HL-60 (cell line): ENCODE measurements around the gene PLCB1.

Experiments used
- CTCF ChIP-seq: IDR thresholded peaks from one replicate; pipeline ENCODE4 v1.5.1; 2011; ENCODE audit warnings: low read length, control low read depth, inconsistent platforms; ENCODE audit not compliant: insufficient read depth
- GABPA ChIP-seq: IDR thresholded peaks from 2 replicates; pipeline ENCODE4 v1.6.1; 2012; ENCODE audit warnings: low read depth
- POLR2AphosphoS5 ChIP-seq: IDR thresholded peaks from 2 replicates; pipeline ENCODE4 v1.6.1; 2012; ENCODE audit warnings: low read depth

DNA sequence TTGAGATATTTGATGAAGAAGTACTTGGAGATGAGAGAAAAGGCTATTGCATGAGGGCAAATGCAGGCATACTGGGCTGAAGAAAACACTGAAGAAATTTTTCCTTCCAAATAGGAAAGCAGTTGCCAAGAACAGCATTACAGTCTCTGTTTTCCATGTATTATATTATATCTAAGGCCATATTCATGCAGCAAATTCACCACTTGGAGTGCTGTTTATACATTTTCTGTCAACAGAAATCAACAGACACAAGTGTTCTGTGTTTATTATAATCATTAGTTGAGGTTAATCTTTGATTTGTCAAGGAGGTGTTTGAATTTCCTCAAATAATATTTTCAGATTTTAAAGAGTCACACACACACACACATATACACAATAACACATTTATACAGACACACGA, 668.0 kb downstream of the PLCB1 start:
- TF ChIP-seq POLR2AphosphoS5 (no peak), GABPA (no peak), CTCF (no peak)
